Measurements from ENCODE around the gene SHANK3. TPM values are rescaled to one million over a fixed set of nuclear protein-coding genes. Genes with fewer than 3 reads are reported as not detected.
A peak's percentile ranks its signal among the peaks of the same experiment; 100 is the strongest.

SHANK3 gene
- total and polyA plus RNA-seq, 2 donors from 2014 or later: 8.8 to 40.5 TPM

DNA sequence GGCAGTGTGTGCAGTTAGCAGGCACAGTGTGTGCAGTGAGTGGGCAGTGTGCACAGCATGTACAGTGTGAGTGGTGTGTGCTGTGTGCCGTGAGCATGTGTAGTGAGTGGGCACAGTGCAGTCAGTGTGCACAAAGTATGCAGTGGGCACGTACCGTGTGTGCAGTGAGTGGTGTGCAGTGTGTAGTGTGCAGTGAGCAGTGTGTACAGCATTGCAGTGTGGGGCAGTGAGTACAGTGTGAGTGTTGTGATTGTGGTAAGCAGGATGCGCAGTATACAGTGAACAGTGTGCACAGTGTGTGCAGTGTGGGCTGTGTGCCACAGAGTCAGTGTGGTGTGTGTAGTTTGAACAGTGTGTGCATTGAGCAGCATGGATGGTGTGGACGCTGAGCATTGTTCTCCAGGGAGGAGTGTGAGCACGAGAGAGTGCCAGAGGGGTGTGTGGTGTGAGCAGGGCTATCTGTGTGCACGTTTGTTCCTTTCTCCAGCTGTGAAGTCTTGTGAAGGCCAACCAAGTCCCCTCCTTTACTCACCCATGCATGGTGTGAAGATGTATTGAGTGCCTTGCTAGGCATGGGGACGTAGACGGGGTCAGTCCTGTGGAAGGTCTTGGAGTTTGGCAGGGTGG lies 3.0 kb downstream of the SHANK3 start:
- Histone ChIP-seq H3K4me1 (ENCODE audit: control insufficient read depth in 2 of 3, insufficient read depth in 2 of 3, low read depth in 1 of 3, low read length in 3 of 3) (peaks cover 0 to 3% (median 0%) of the 10 kb centered on the region in 3 donors), H3K4me3 (ENCODE audit: low read length in 3 of 3) (peak overlapping the region; percentile 50 to 80 (median 55)), H3K36me3 (ENCODE audit: control insufficient read depth in 2 of 3, insufficient read depth in 3 of 3, low read length in 3 of 3) (no peaks in the 10 kb centered on the region), H3K27me3 (ENCODE audit: control insufficient read depth, insufficient read depth, low read length) (peaks cover 5% of the 10 kb centered on the region), H3K9me3 (ENCODE audit: control insufficient read depth in 2 of 3, insufficient read depth in 1 of 3, low read length in 3 of 3) (no peaks in the 10 kb centered on the region), H3K27ac (ENCODE audit: low read depth in 2 of 2, low read length in 2 of 2) (no peak overlapping the region), H3K9ac (ENCODE audit: low read length in 3 of 3) (peak overlapping the region in 1 of 3 donors; percentile 67)
- intact Hi-C loops (cut with DNase I): no loop called here
- TF ChIP-seq, protein P1, sequence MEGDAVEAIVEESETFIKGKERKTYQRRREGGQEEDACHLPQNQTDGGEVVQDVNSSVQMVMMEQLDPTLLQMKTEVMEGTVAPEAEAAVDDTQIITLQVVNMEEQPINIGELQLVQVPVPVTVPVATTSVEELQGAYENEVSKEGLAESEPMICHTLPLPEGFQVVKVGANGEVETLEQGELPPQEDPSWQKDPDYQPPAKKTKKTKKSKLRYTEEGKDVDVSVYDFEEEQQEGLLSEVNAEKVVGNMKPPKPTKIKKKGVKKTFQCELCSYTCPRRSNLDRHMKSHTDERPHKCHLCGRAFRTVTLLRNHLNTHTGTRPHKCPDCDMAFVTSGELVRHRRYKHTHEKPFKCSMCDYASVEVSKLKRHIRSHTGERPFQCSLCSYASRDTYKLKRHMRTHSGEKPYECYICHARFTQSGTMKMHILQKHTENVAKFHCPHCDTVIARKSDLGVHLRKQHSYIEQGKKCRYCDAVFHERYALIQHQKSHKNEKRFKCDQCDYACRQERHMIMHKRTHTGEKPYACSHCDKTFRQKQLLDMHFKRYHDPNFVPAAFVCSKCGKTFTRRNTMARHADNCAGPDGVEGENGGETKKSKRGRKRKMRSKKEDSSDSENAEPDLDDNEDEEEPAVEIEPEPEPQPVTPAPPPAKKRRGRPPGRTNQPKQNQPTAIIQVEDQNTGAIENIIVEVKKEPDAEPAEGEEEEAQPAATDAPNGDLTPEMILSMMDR (IDR thresholded peaks at IDR 0.05; ENCODE audit: borderline replicate concordance, extremely low read depth, insufficient read depth): no peak
- FAIRE-seq (no peak), DNase-seq (no peak)

DNA sequence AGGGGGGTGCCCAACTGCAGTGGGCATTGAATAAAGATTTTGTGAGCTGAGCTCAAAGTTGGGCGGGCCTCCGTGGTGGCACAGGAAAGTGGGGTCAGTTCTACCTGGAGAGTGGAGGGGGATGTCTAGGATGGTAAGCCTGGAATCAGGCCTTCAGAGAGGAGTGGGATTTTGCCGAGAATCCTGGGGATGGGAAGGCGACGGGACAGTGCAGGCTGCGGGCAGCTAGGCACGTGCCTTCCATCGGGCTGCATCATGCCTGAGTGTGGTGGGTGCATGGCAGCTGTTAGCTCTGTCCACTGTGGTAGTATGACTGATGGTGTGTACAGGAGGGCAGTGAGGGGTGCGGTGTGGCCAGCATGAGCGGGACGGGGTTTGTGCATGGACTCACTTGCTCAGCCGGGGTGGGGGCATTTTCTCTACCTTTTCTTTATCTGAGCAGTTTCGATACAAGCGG lies 3.6 kb downstream of the SHANK3 start:
- H3K9me3 ChIP-seq (ENCODE audit: control insufficient read depth in 2 of 3, insufficient read depth in 1 of 3, low read length in 3 of 3): no peaks in the 10 kb centered on the region
- TF ChIP-seq, protein P1 (IDR thresholded peaks at IDR 0.05; ENCODE audit: borderline replicate concordance, extremely low read depth, insufficient read depth): no peak
- FAIRE-seq (no peak), DNase-seq (peak in 1 of 5 donors; percentile 35)
- H3K36me3 ChIP-seq (ENCODE audit: control insufficient read depth in 2 of 3, insufficient read depth in 3 of 3, low read length in 3 of 3): no peaks in the 10 kb centered on the region
- H3K4me3 ChIP-seq (ENCODE audit: low read length in 3 of 3): peak overlapping the region in 2 of 3 donors; percentile 20 to 50
- no peak overlapping the region for H3K9ac ChIP-seq (ENCODE audit: low read length in 3 of 3)
- H3K4me1 ChIP-seq (ENCODE audit: control insufficient read depth in 2 of 3, insufficient read depth in 2 of 3, low read depth in 1 of 3, low read length in 3 of 3): peaks cover 0 to 3% (median 0%) of the 10 kb centered on the region in 3 donors
- H3K27me3 ChIP-seq (ENCODE audit: control insufficient read depth, insufficient read depth, low read length): peaks cover 5% of the 10 kb centered on the region
- no peak overlapping the region for H3K27ac ChIP-seq (ENCODE audit: low read depth in 2 of 2, low read length in 2 of 2)
- intact Hi-C loops (cut with DNase I): no loop called here

- FAIRE-seq (no peak), DNase-seq (peak in 1 of 5 donors; percentile 25)
- peak overlapping the region in 1 of 3 donors; percentile 50 for H3K4me3 ChIP-seq (ENCODE audit: low read length in 3 of 3)
- H3K27me3 ChIP-seq (ENCODE audit: control insufficient read depth, insufficient read depth, low read length): peaks cover 5% of the 10 kb centered on the region
- no peak overlapping the region for H3K27ac ChIP-seq (ENCODE audit: low read depth in 2 of 2, low read length in 2 of 2)
- TF ChIP-seq, protein P1 (IDR thresholded peaks at IDR 0.05; ENCODE audit: borderline replicate concordance, extremely low read depth, insufficient read depth): no peak
- H3K9ac ChIP-seq (ENCODE audit: low read length in 3 of 3): no peak overlapping the region
- peaks cover 0 to 3% (median 0%) of the 10 kb centered on the region in 3 donors for H3K4me1 ChIP-seq (ENCODE audit: control insufficient read depth in 2 of 3, insufficient read depth in 2 of 3, low read depth in 1 of 3, low read length in 3 of 3)
- no peaks in the 10 kb centered on the region for H3K9me3 ChIP-seq (ENCODE audit: control insufficient read depth in 2 of 3, insufficient read depth in 1 of 3, low read length in 3 of 3)
- intact Hi-C loops (cut with DNase I): no loop called here
- H3K36me3 ChIP-seq (ENCODE audit: control insufficient read depth in 2 of 3, insufficient read depth in 3 of 3, low read length in 3 of 3): no peaks in the 10 kb centered on the region
Observed at GRCh38 chr22:50676661-50677492, 4.3 kb downstream of the SHANK3 start.

Data from kidney (tissue), 14 donors.